ENCODE data around the gene EVPL. TPM values are rescaled to one million over a fixed set of nuclear protein-coding genes. Genes with fewer than 3 reads are reported as not detected.

EVPL gene
- total RNA-seq, 1 donor from 2014 or later = not detected

- no peak within 1 kb of the TSS for H3K4me3 Mint-ChIP-seq
- ATAC-seq (ENCODE audit: low read depth) (no peak), DNase-seq (no peak)
- no peaks in the 10 kb centered on the region for H3K27me3 Mint-ChIP-seq
- ChIA-PET POLR2A (no interaction called here), CTCF (interaction anchor here (0.9 to 4.4 kb wide), 4 partner anchors 11 to 35 kb away, joined by 3 to 12 read pairs (median 6); no protein-coding TSS in a partner anchor)
- peaks cover 14% of the 10 kb centered on the region for H3K4me1 Mint-ChIP-seq
- H3K27ac Mint-ChIP-seq = no peak within 1 kb of the TSS
- H3K9me3 Mint-ChIP-seq = no peaks in the 10 kb centered on the region
- intact Hi-C loops (cut with micrococcal nuclease) = no loop called here
- TF ChIP-seq CTCF (IDR thresholded peaks at IDR 0.05) = no peak
- peaks cover 15% of the 10 kb centered on the region for H3K36me3 Mint-ChIP-seq (ENCODE audit: low read depth)
Observed at GRCh38 chr17:76000755-76001521, 26.2 kb downstream of the EVPL start, which contains the start of gene CDK3. TSS of gene CDK3 (plus strand) at chr17:76000855. CDS start at chr17:76001426, 571 bp downstream.

- intact Hi-C loops (cut with micrococcal nuclease) = no loop called here
- H3K27ac Mint-ChIP-seq = no peak overlapping the region
- DNase-seq = peak; percentile 50
- TF ChIP-seq CTCF (IDR thresholded peaks at IDR 0.05) = peak; percentile 49
- no peaks in the 10 kb centered on the region for H3K27me3 Mint-ChIP-seq
- H3K4me3 Mint-ChIP-seq = no peak overlapping the region
- ChIA-PET CTCF (interaction anchor here (1.3 to 2.5 kb wide), 3 partner anchors 10 to 14 kb away, joined by 3 to 9 read pairs (median 6); no protein-coding TSS in a partner anchor), POLR2A (no interaction called here)
- H3K36me3 Mint-ChIP-seq (ENCODE audit: low read depth) = peaks cover 19% of the 10 kb centered on the region
- H3K9me3 Mint-ChIP-seq = no peaks in the 10 kb centered on the region
- peaks cover 14% of the 10 kb centered on the region for H3K4me1 Mint-ChIP-seq
- ATAC-seq (ENCODE audit: low read depth) = peak; percentile 78
Observed at GRCh38 chr17:76000016-76000754, 26.9 kb downstream of the EVPL start.

GRCh38 chr17:75998327-75998795, 28.7 kb downstream of the EVPL start:
- TF ChIP-seq CTCF (IDR thresholded peaks at IDR 0.05) = no peak
- H3K36me3 Mint-ChIP-seq (ENCODE audit: low read depth) = peaks cover 22% of the 10 kb centered on the region
- DNase-seq (no peak), ATAC-seq (ENCODE audit: low read depth) (no peak)
- intact Hi-C loops (cut with micrococcal nuclease) = no loop called here
- ChIA-PET CTCF (interaction anchor here (2.2 to 2.5 kb wide), 2 partner anchors 12 to 16 kb away, joined by 6 to 9 read pairs; no protein-coding TSS in a partner anchor), POLR2A (interaction anchor here (0.7 to 1.1 kb wide), 3 partner anchors 83 to 96 kb away, joined by 5 read pairs; no protein-coding TSS in a partner anchor)
- H3K27ac Mint-ChIP-seq = no peak overlapping the region
- H3K9me3 Mint-ChIP-seq = no peaks in the 10 kb centered on the region
- H3K27me3 Mint-ChIP-seq = no peaks in the 10 kb centered on the region
- no peak overlapping the region for H3K4me3 Mint-ChIP-seq
- H3K4me1 Mint-ChIP-seq = peaks cover 14% of the 10 kb centered on the region

GRCh38 chr17:75996665-75997590, 30.2 kb downstream of the EVPL start:
- H3K36me3 Mint-ChIP-seq (ENCODE audit: low read depth) = peaks cover 25% of the 10 kb centered on the region
- H3K4me1 Mint-ChIP-seq = peaks cover 19% of the 10 kb centered on the region
- ChIA-PET POLR2A (interaction anchor here (0.5 to 1.3 kb wide), 8 partner anchors 9 to 341 kb away, joined by 3 to 10 read pairs (median 4); partner anchors contain the start of genes ACOX1, TEN1 and TRIM65), CTCF (interaction anchor here (0.6 to 1.3 kb wide), 3 partner anchors 9 to 302 kb away, joined by 3 to 5 read pairs (median 3); no protein-coding TSS in a partner anchor)
- intact Hi-C loops (cut with micrococcal nuclease) = loop anchor here (1.0 kb wide), 1 partner anchor 18 kb away; the partner anchor contains the start of genes ACOX1 and TEN1
- DNase-seq = no peak
- TF ChIP-seq CTCF (IDR thresholded peaks at IDR 0.05) = no peak
- peak overlapping the region; percentile 64 for H3K27ac Mint-ChIP-seq
- H3K4me3 Mint-ChIP-seq = peak overlapping the region; percentile 52
- no peaks in the 10 kb centered on the region for H3K9me3 Mint-ChIP-seq
- peak; percentile 49 for ATAC-seq (ENCODE audit: low read depth)
- H3K27me3 Mint-ChIP-seq = no peaks in the 10 kb centered on the region
